Neural cell (in vitro differentiated cells): ENCODE measurements around the gene IPO11. TPM values are rescaled to one million over a fixed set of nuclear protein-coding genes. Genes with fewer than 3 reads are reported as not detected.

Source experiments
- H2AFZ ChIP-seq: fragments of 200-600, 300-800 bp; sonication (generic), shearing (Covaris generic); 2 replicates; pipeline ENCODE4 v1.6.0; 2014; ENCODE audit warnings: low read depth, mild to moderate bottlenecking, antibody characterized with exemption, low read length, moderate library complexity
- H3F3A ChIP-seq: fragments of 200-600 bp; shearing (Covaris generic); 2 replicates; pipeline ENCODE4 v1.6.1; 2016; ENCODE audit warnings: mild to moderate bottlenecking, moderate library complexity, mixed read lengths, antibody characterized with exemption, low read length; ENCODE audit not compliant: insufficient read depth, poor library complexity, severe bottlenecking
- H3K27ac ChIP-seq: fragments of 200-600, 300-800 bp; sonication (generic), shearing (Covaris generic); 2 replicates; pipeline ENCODE4 v1.5.1; 2014; ENCODE audit warnings: mild to moderate bottlenecking, low read length, moderate library complexity
- H3K27me3 ChIP-seq: fragments of 300-800, 200-600 bp; sonication (generic), shearing (Covaris generic); 2 replicates; pipeline ENCODE4 v1.6.0; 2014; ENCODE audit warnings: mild to moderate bottlenecking, low read depth, low read length, moderate library complexity; ENCODE audit not compliant: insufficient read depth
- H3K36me3 ChIP-seq: fragments of 300-800, 200-600 bp; sonication (generic), shearing (Covaris generic); 2 replicates; pipeline ENCODE4 v1.5.1; 2014; ENCODE audit warnings: mild to moderate bottlenecking, antibody characterized with exemption, low read length, moderate library complexity; ENCODE audit not compliant: insufficient read depth
- H3K4me2 ChIP-seq: fragments of 300-800, 200-600 bp; sonication (generic), shearing (Covaris generic); 2 replicates; pipeline ENCODE4 v1.6.0; 2014; ENCODE audit warnings: mild to moderate bottlenecking, low read length
- H3K4me3 ChIP-seq: fragments of 300-800, 200-600 bp; sonication (generic), shearing (Covaris generic); 2 replicates; pipeline ENCODE4 v1.5.1; 2014; ENCODE audit warnings: mild to moderate bottlenecking, low read length, moderate library complexity
- H3K79me2 ChIP-seq: fragments of 200-600 bp; shearing (Covaris generic); replicated peaks from 2 replicates; pipeline ENCODE4 v1.6.0; 2014; ENCODE audit warnings: mild to moderate bottlenecking, low read length, moderate library complexity; ENCODE audit not compliant: insufficient read depth
- H3K9ac ChIP-seq: fragments of 300-800, 200-600 bp; sonication (generic), shearing (Covaris generic); 2 replicates; pipeline ENCODE4 v1.6.1; 2016; ENCODE audit warnings: mild to moderate bottlenecking, low read length, mixed read lengths
- H3K9me2 ChIP-seq: fragments of 200-600 bp; shearing (Covaris generic); 2 replicates; pipeline ENCODE4 v1.6.1; 2016; ENCODE audit warnings: mild to moderate bottlenecking, low read length, mixed read lengths; ENCODE audit not compliant: insufficient read depth
- H3K9me3 ChIP-seq: fragments of 200-600, 300-800 bp; sonication (generic), shearing (Covaris generic); 2 replicates; pipeline ENCODE4 v1.6.1; 2016; ENCODE audit warnings: mild to moderate bottlenecking, mixed run types, low read length, moderate library complexity, mixed read lengths
- H4K20me1 ChIP-seq: fragments of 200-600 bp; shearing (Covaris generic); 2 replicates; pipeline ENCODE4 v1.6.1; 2016; ENCODE audit warnings: mild to moderate bottlenecking, mixed run types; ENCODE audit not compliant: insufficient read depth
- EP300 ChIP-seq: fragments of 450-650 bp; conservative IDR thresholded peaks from 2 replicates; pipeline ENCODE4 v1.6.1; 2014; ENCODE audit warnings: antibody characterized with exemption, mild to moderate bottlenecking, moderate library complexity; ENCODE audit not compliant: poor library complexity, severe bottlenecking
- EZH2 ChIP-seq: fragments of 200-600, 300-800 bp; shearing (Covaris generic), sonication (generic); IDR thresholded peaks from 2 replicates; pipeline ENCODE4 v1.6.1; 2014; ENCODE audit warnings: antibody characterized with exemption, low read length, borderline replicate concordance, mild to moderate bottlenecking; ENCODE audit not compliant: insufficient read depth, poor library complexity, severe bottlenecking
- MXI1 ChIP-seq: fragments of 450-650 bp; conservative IDR thresholded peaks from 2 replicates; pipeline ENCODE4 v1.6.1; 2014; ENCODE audit warnings: antibody characterized with exemption, mild to moderate bottlenecking; ENCODE audit not compliant: poor library complexity, severe bottlenecking
- POLR2AphosphoS5 ChIP-seq: IDR thresholded peaks from 2 replicates; pipeline ENCODE4 v1.6.1; 2012
- RAD21 ChIP-seq: fragments of 450-650 bp; conservative IDR thresholded peaks from 2 replicates; pipeline ENCODE4 v1.6.1; 2014; ENCODE audit warnings: antibody characterized with exemption, mild to moderate bottlenecking, moderate library complexity
- REST ChIP-seq: IDR thresholded peaks from 2 replicates; pipeline ENCODE4 v1.6.1; 2012; ENCODE audit warnings: borderline replicate concordance
- SMC3 ChIP-seq: fragments of 450-650 bp; conservative IDR thresholded peaks from 2 replicates; pipeline ENCODE4 v1.6.1; 2014; ENCODE audit warnings: antibody characterized with exemption, mild to moderate bottlenecking, moderate library complexity; ENCODE audit not compliant: poor library complexity
- TAF1 ChIP-seq: IDR thresholded peaks from 2 replicates; pipeline ENCODE4 v1.6.1; 2012; ENCODE audit warnings: low read depth
- polyA plus RNA-seq: library from polyadenylated mRNA; depleted of rRNA; stranded (reverse); fragments of >200 nt; gene quantifications from 2 replicates; pipeline ENCODE4 v1.2.3, GENCODE V29; 2014
- TF ChIP-seq, protein P1 (sequence below): fragments of 450-650 bp; IDR thresholded peaks from 2 replicates; pipeline ENCODE4 v1.5.1; 2014; ENCODE audit warnings: antibody characterized with exemption, mild to moderate bottlenecking, moderate library complexity; ENCODE audit not compliant: poor library complexity, severe bottlenecking

The IPO11 gene
- polyA plus RNA-seq, 1 donor from 2014 or later: 12.5 TPM

DNA sequence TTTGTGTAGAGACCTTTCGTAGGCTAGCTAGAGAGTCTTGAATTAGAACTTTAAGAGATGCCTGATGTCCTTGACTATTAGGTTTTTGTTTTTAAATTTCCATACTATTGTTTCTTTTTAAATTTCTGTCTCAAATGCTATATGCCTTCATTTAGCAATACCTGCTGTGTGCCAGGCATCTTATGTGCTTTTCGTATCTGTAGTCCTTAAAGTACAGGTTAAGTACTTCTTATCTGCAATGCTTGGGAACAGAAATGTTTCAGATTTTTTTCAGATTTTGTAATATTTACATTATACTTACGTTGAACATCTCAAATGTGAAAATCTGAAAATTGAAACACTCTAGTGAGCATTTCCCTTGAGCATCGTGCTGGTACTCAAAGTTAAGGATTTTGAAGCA lies 49.0 kb downstream of the IPO11 start:
- Histone ChIP-seq H2AFZ (no peak overlapping the region), H3K9me2 (no peaks in the 10 kb centered on the region), H3K36me3 (no peaks in the 10 kb centered on the region), H3K27ac (no peak overlapping the region), H3K4me2 (no peak overlapping the region), H3K27me3 (no peaks in the 10 kb centered on the region), H3K4me3 (no peak overlapping the region), H4K20me1 (no peaks in the 10 kb centered on the region), H3K79me2 (no peaks in the 10 kb centered on the region), H3F3A (no peaks in the 10 kb centered on the region), H3K9me3 (no peaks in the 10 kb centered on the region), H3K9ac (no peak overlapping the region)
- TF ChIP-seq RAD21 (no peak), TAF1 (no peak), REST (no peak), EP300 (no peak), MXI1 (no peak), SMC3 (no peak), POLR2AphosphoS5 (no peak), EZH2 (no peak)
- TF ChIP-seq, protein P1, sequence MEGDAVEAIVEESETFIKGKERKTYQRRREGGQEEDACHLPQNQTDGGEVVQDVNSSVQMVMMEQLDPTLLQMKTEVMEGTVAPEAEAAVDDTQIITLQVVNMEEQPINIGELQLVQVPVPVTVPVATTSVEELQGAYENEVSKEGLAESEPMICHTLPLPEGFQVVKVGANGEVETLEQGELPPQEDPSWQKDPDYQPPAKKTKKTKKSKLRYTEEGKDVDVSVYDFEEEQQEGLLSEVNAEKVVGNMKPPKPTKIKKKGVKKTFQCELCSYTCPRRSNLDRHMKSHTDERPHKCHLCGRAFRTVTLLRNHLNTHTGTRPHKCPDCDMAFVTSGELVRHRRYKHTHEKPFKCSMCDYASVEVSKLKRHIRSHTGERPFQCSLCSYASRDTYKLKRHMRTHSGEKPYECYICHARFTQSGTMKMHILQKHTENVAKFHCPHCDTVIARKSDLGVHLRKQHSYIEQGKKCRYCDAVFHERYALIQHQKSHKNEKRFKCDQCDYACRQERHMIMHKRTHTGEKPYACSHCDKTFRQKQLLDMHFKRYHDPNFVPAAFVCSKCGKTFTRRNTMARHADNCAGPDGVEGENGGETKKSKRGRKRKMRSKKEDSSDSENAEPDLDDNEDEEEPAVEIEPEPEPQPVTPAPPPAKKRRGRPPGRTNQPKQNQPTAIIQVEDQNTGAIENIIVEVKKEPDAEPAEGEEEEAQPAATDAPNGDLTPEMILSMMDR: no peak

DNA sequence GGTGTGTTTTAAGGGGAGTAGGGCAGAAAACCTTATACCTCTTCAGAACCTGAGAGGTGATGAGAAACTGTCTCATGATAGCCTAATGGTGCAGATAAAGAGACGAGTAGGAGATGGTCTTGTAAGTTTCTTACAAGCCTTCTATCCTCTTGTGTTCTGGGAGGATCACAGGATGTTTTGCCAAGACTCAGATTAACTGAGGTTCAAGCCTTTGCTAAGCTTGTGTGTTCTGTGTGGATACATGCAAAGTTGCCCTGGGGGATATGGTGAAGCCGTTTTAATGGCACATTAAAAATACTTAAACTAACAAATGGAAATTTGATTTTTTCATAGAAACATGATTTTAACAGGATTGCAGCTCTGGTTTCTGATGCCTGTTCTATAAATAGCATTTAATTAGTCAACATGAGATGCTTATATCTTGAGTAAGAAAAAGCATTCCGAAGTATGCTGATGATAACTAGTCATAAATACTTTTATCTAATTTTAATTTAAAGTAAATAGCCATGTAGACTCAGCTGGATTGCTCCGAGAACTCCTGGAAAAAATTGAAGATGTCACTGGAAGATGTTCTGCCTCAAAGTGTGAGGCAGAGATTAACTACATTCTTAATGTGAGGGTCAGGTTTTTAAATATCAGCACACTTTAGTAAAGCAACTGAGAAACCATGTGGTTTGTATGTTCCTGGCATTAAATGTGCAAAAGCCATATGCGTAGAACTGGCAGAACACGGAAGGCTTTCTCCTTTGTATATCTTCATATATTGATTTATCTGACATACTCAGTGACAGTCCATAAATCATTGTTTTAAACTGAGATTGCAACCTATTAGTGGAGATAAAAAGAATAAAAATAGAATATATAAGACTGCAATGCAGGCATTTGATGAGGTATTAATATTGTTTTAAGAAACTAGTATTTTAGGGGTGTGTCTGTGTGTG lies 53.7 kb downstream of the IPO11 start:
- H4K20me1 ChIP-seq: no peaks in the 10 kb centered on the region
- no peaks in the 10 kb centered on the region for H3F3A ChIP-seq
- no peaks in the 10 kb centered on the region for H3K36me3 ChIP-seq
- no peak overlapping the region for H3K4me2 ChIP-seq
- H3K9me2 ChIP-seq: no peaks in the 10 kb centered on the region
- H3K27me3 ChIP-seq: no peaks in the 10 kb centered on the region
- no peak overlapping the region for H3K27ac ChIP-seq
- no peak for TF ChIP-seq EP300
- TF ChIP-seq SMC3: no peak
- TF ChIP-seq, protein P1: no peak
- no peak for TF ChIP-seq MXI1
- TF ChIP-seq TAF1: no peak
- no peak for TF ChIP-seq POLR2AphosphoS5
- no peak for TF ChIP-seq EZH2
- no peak for TF ChIP-seq RAD21
- no peak for TF ChIP-seq REST
- H3K79me2 ChIP-seq: no peaks in the 10 kb centered on the region
- H2AFZ ChIP-seq: no peak overlapping the region
- no peak overlapping the region for H3K9ac ChIP-seq
- H3K9me3 ChIP-seq: no peaks in the 10 kb centered on the region
- no peak overlapping the region for H3K4me3 ChIP-seq
